Measurements from ENCODE around the gene KIF5A.

Gene KIF5A

GRCh38 chr12:57520053-57520818, 29.6 kb upstream of the KIF5A start, which contains the start of gene DDIT3:
DDIT3 (minus strand) TSS chr12:57520514; CDS start chr12:57517406, 3,108 bp downstream.
- peak; percentile 99 for DNase-seq

DNA sequence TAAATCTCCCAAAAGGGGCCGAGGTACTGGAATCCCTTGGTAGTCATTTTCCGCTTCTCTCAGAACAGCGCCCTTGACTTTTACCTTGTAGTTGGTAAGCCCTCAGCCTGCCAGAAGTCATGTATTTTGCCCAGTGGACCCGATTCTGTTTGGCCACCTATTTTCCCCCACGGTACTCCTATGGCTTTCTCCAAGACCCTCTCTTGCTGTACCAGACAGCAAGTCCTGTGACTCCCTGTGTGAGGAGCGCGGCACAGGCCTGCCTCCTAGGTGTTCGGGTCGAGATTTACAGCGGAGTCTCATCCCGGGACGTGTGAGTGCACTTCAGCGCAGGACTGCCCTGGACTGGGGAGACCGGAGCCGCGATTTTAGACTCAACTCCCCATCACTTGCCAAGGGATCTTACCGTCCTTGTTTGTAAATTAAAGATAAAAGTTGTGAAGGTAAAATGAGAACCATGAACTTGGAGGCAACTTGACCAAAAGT, 28.3 kb upstream of the KIF5A start:
- DNase-seq: peak; percentile 11

DNA sequence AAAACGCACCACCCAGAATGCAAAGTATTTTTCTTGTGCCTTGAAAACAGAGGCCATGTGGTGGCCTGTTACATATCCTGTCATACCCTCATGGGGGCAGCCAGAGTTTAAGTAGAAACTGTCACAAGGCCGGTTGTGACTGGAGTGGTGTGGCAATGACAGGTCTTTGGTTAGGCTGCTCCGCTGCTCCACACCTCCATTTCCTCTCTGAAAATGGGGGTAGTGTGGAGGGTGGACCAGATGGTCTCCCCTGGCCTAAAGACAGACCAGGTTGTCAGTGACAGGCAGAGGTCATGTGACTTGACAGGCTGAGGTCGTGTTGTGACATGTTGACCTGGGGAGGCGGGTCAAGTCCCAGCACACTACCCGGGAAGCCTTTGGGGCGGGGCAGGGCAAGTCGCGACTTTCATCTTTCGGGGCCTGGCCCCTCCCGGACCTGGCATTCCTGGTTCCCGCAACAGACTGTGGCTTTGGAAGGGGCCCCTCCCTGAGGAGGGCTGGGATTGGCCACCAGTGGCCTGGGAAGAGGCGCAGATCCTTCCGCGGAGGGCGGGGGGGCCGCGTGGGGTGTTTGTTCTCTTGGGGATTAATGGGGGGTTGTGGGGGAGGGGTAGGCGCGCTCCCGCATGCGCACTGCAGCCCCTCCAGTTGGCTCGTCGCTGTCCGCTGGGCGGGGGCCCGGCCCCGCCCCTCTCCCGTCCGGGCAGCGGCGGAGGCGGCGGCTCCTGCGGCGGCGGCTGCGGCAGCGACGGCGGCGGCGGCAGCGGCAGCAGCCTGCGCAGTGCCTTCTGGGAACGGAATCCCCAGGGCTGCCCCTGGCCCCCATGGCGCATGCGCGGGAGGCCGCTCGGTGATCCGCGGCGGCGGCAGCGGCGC, 27.6 kb upstream of the KIF5A start, which contains the start of gene MBD6:
MBD6 (plus strand) TSS at position 814 of the 876 bp plus-strand sequence. CDS start 1,480 bp downstream, outside the sequence.
- DNase-seq: peak; percentile 78

DNA sequence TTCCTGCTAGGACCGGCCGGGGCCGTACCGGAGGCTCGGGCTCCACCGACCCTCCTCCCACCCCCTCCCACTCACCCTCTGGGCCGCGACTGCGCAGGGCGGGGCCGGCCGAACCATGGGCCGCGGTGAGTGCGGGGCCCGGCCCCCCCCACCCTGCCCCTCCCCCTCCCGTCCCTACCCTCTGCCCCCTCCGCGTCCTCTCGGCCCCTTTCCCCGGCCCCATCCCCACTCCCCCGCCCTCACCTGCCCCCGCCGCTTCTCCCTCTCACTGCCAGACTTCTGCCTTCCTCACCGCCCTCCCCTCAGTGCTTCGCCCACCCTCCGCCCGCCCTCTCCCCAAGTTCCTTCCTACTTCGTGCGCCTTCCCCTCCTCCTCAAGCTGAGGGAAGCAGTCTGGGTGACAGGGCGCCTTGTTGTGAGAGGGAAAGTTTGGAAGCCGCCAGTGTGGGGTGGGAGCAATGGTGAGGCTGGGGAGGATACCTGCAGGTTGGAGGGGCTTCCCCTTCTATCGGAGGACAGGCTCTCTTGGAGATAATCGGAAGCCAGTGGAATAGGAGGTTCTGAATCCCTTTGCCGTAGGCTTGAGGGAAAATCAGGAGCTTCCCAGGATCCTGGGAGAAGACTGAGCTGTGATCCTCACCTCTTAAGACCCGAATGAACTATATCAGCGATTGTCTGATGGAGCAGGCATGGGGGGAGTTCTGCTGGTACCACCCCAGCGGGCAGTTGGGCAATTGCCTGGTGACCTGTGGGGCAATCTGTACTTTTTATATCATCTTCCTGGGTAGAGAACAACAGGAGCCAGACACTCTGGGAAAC, 26.7 kb upstream of the KIF5A start:
- DNase-seq: peak; percentile 40

DNA sequence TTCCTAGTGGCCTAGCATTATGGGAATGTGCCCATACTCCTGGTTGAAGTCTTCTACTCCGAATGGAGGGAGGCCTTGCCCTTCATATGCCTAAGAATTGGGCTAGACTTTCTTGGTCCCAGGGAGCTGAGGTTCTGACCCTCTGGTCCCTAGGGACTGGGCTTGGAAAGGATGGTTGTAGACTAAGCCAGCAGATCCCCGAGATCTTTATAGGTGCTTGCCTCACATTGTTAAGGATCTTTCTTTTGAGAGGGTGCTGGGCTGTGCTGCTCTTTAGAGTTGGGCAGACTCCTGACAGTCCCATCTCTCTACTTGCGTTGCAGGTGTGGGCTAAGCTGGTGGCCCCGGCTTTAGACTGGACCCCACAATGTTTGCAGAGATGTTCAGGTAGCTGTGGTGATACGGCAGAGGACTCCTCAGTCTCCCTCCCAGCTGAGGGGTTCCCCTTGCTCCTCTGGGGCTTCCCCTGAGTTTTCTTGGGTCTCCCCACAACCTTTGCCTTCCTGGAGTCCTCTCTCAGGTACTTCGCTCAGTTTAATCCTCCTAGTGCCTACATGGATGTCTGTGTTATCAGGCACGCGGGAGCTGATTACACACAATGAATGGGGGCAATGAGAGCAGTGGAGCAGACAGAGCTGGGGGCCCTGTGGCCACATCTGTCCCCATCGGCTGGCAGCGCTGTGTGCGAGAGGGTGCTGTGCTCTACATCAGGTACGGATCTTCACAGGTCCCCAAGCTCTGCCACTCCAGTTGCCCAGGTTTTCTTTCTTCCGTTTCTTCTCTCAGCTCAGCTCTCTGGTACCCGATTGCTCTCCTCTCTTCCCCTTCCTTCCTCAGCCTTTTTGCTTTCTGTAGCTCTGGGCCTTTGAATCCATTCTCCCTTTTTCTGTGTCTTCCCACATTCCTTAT, 25.9 kb upstream of the KIF5A start:
- no peak for DNase-seq

- DNase-seq: no peak
Measured at GRCh38 chr12:57524814-57525614, 24.8 kb upstream of the KIF5A start.

- DNase-seq: no peak
Measured at GRCh38 chr12:57525615-57526383, 24.0 kb upstream of the KIF5A start.

DNA sequence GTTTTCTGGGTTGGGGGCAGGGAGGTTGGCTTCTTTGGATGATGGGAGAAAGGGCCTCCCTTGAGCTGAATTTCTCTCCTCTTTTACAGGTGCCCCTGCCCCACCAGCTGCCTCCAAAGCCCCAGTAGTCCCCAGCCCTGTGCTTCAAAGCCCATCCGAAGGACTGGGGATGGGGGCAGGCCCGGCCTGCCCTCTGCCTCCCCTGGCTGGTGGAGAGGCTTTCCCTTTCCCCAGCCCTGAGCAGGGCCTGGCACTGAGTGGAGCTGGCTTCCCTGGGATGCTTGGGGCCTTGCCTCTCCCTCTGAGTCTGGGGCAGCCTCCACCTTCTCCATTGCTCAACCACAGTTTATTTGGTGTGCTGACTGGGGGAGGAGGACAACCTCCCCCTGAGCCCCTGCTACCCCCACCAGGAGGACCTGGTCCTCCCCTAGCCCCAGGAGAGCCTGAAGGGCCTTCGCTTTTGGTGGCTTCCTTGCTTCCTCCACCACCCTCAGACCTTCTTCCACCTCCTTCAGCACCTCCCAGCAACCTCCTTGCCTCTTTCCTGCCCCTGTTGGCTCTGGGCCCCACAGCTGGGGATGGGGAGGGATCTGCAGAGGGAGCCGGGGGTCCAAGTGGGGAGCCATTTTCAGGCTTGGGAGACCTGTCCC, 23.2 kb upstream of the KIF5A start:
- no peak for DNase-seq

- DNase-seq: no peak
Measured at GRCh38 chr12:57527184-57527583, 22.7 kb upstream of the KIF5A start.

- no peak for DNase-seq
Measured at GRCh38 chr12:57528176-57528575, 21.7 kb upstream of the KIF5A start.

GRCh38 chr12:57528831-57529555, 20.9 kb upstream of the KIF5A start:
- no peak for DNase-seq

GRCh38 chr12:57529831-57530230, 20.0 kb upstream of the KIF5A start:
- DNase-seq: no peak

GRCh38 chr12:57530396-57531142, 19.3 kb upstream of the KIF5A start:
- no peak for DNase-seq

DNA sequence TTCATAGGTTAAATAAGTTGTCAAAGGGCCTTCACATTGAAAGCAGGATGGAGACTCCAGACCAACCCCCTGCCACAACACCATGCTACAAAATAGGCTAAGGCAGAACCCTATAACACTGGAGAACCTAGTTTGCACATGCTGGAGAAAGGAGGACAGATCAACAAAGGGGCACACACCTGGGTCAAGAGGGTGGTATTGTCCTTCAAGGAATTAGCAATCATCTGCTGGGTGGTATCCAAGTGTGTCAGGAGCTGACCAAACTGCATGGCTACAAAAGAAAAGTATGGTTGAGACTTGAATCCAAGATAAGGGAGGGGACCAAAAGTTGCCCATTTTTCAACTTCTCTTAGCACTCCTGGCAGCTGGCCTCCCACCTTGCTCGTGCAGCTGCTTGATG, 18.0 kb upstream of the KIF5A start:
- DNase-seq: no peak

- no peak for DNase-seq
Measured at GRCh38 chr12:57533108-57533507, 16.7 kb upstream of the KIF5A start.

DNA sequence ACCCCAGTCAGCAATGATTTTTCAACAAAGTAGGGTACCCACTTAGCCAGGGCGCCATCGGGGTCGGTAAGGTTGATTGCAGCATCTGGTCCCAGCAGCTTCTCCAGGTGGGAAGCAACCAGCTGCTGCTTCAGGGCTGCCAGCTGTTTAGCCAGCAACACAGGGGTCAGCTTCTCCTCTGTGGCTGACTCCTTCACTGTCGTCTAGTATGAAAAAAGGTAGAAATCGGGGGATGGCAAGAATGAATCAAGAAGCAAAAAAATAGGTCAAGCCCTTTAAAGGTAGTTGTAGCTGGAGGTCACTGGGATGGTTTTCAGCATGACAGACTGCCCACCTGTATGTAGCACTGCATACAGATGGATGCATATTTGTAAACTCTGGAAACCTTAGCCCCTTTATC, 15.6 kb upstream of the KIF5A start:
- DNase-seq: no peak

DNA sequence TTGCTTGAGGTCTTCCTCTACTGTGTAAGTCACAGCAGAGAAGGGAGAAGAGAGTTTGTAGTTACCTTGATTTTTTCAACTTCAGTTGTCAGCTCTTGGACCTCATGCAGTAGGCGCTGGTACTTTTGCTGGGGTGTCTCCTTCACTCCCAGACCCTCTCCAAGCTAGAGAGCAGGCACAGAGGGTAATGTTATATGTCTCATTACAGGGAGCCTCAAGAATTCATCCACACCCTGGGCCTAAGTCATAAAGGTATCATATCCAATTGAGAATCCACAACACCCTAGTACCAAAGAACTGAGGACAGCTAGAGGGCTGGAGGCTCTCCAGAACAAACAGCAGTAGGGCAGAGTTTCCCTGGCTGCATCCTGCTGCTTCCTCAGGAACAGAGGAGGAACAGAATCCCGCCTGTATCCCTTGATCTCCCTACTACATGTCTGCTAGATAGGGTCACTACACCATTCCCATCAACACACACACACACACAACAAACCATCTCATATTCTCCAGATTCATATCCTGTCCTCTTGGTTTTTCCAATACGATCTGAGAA, 14.8 kb upstream of the KIF5A start:
- no peak for DNase-seq
